CD4-positive, alpha-beta T cell (primary cell): Measurements from ENCODE around the gene FCHSD2. TPM values are rescaled to one million over a fixed set of nuclear protein-coding genes. Genes with fewer than 3 reads are reported as not detected.

Experiments
- ATAC-seq: fragments of 200-7000 bp; cut with Tn5 transposase; one replicate; pipeline ENCODE4 v1.10.0; 2022; ENCODE audit warnings: mild to moderate bottlenecking; ENCODE audit not compliant: poor library complexity
- CTCF ChIA-PET: fragments of 350-600 bp; sonication (Branson Sonifier 250); formaldehyde crosslinking; loops from one replicate; lab custom pipeline; 2021; ENCODE audit warnings: antibody characterized with exemption, inconsistent platforms; lab: Charles Lee
- POLR2A ChIA-PET: fragments of 350-600 bp; sonication (Branson Sonifier 250); formaldehyde crosslinking; loops from one replicate; lab custom pipeline; 2021; ENCODE audit warnings: antibody characterized with exemption, inconsistent platforms; lab: Charles Lee
- DNase-seq, 14 experiments: peaks; one replicate each; pipeline ENCODE4 v3.0.0-alpha.2; 2013 to 2020; ENCODE audit warnings: mixed read lengths in 2 of 14
- H3K27ac ChIP-seq, 2 donors: one replicate each; pipeline versions ENCODE4 v1.5.1 to v1.7.0; 2013; ENCODE audit warnings: low read length in 2 of 2, low read depth in 1 of 2, mild to moderate bottlenecking in 1 of 2
- H3K27me3 ChIP-seq, 2 experiments: 1 replicate in 1 of 2; 2 replicates in 1 of 2; pipeline versions ENCODE4 v1.6.1 to v1.7.0; 2013; ENCODE audit warnings: low read length in 2 of 2, control low read depth in 1 of 2, mild to moderate bottlenecking in 1 of 2, moderate library complexity in 1 of 2; ENCODE audit not compliant: insufficient read depth in 2 of 2, control insufficient read depth in 1 of 2
- H3K36me3 ChIP-seq: one replicate; pipeline ENCODE4 v1.6.1; 2013; ENCODE audit warnings: low read length, control low read depth; ENCODE audit not compliant: insufficient read depth
- H3K4me1 ChIP-seq: one replicate; pipeline ENCODE4 v1.6.1; 2013; ENCODE audit warnings: low read length, control low read depth; ENCODE audit not compliant: insufficient read depth
- H3K4me3 ChIP-seq: one replicate; pipeline ENCODE4 v1.5.1; 2013; ENCODE audit warnings: mild to moderate bottlenecking, low read length, moderate library complexity
- H3K9me3 ChIP-seq, 2 experiments: 1 replicate in 1 of 2; 2 replicates in 1 of 2; pipeline versions ENCODE4 v1.6.1 to v1.7.0; 2013; ENCODE audit warnings: low read length in 2 of 2, mild to moderate bottlenecking in 2 of 2, control low read depth in 1 of 2, moderate library complexity in 1 of 2; ENCODE audit not compliant: control insufficient read depth in 1 of 2, insufficient read depth in 1 of 2
- H3K27ac Mint-ChIP-seq: one replicate; pipeline ENCODE4 v1.8.0; 2020; ENCODE audit warnings: mixed read lengths
- H3K27me3 Mint-ChIP-seq: one replicate; pipeline ENCODE4 v1.8.0; 2021; ENCODE audit warnings: mixed read lengths
- H3K36me3 Mint-ChIP-seq: one replicate; pipeline ENCODE4 v1.8.0; 2021; ENCODE audit warnings: low read depth, mixed read lengths
- H3K4me1 Mint-ChIP-seq: one replicate; pipeline ENCODE4 v1.8.0; 2021; ENCODE audit warnings: low read depth, mixed read lengths
- H3K4me3 Mint-ChIP-seq: one replicate; pipeline ENCODE4 v1.8.0; 2020; ENCODE audit warnings: mild to moderate bottlenecking, mixed read lengths
- H3K9me3 Mint-ChIP-seq: one replicate; pipeline ENCODE4 v1.8.0; 2020; ENCODE audit warnings: mixed read lengths
- intact Hi-C, 2 experiments: fragments of 100-400 bp; cut with DNase I in 1 of 2; cut with micrococcal nuclease in 1 of 2; formaldehyde crosslinking; loops; one replicate each; pipeline versions ENCODE4 v1.15.1 to v1.9.0; 2023 to 2025; cut with DNase I, micrococcal nuclease
- total RNA-seq, 174 experiments: library from RNA in 2 of 174; stranded (reverse) in 2 of 174; gene quantifications; one replicate each; pipeline ENCODE4 v1.2.3 and lab custom pipeline; 2021 to 2026
- TF ChIP-seq, protein P1 (sequence below): fragments of 200-600 bp; IDR thresholded peaks from one replicate; pipeline ENCODE4 v1.8.0; 2022; ENCODE audit warnings: antibody characterized with exemption, mild to moderate bottlenecking

The FCHSD2 gene
- total RNA-seq, 2 experiments from 2014 or later, result 48.6 to 50.7 TPM

GRCh38 chr11:72971192-72971967 is 170.7 kb downstream of the FCHSD2 start:
- DNase-seq (no peak), ATAC-seq (no peak)
- POLR2A ChIA-PET, result no interaction called here
- no peaks in the 10 kb centered on the region for H3K27me3 ChIP-seq
- CTCF ChIA-PET, result no interaction called here
- Mint-ChIP-seq H3K4me1 (peaks cover 39% of the 10 kb centered on the region), H3K9me3 (no peaks in the 10 kb centered on the region), H3K4me3 (no peak overlapping the region), H3K27ac (no peak overlapping the region), H3K36me3 (peaks cover 46% of the 10 kb centered on the region), H3K27me3 (no peaks in the 10 kb centered on the region)
- TF ChIP-seq, protein P1, sequence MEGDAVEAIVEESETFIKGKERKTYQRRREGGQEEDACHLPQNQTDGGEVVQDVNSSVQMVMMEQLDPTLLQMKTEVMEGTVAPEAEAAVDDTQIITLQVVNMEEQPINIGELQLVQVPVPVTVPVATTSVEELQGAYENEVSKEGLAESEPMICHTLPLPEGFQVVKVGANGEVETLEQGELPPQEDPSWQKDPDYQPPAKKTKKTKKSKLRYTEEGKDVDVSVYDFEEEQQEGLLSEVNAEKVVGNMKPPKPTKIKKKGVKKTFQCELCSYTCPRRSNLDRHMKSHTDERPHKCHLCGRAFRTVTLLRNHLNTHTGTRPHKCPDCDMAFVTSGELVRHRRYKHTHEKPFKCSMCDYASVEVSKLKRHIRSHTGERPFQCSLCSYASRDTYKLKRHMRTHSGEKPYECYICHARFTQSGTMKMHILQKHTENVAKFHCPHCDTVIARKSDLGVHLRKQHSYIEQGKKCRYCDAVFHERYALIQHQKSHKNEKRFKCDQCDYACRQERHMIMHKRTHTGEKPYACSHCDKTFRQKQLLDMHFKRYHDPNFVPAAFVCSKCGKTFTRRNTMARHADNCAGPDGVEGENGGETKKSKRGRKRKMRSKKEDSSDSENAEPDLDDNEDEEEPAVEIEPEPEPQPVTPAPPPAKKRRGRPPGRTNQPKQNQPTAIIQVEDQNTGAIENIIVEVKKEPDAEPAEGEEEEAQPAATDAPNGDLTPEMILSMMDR, result no peak
- peaks cover 5% of the 10 kb centered on the region for H3K4me1 ChIP-seq
- H3K9me3 ChIP-seq, result no peaks in the 10 kb centered on the region
- intact Hi-C loops, result no loop called here
- no peak overlapping the region for H3K4me3 ChIP-seq
- no peak overlapping the region for H3K27ac ChIP-seq
- H3K36me3 ChIP-seq, result no peaks in the 10 kb centered on the region

DNA sequence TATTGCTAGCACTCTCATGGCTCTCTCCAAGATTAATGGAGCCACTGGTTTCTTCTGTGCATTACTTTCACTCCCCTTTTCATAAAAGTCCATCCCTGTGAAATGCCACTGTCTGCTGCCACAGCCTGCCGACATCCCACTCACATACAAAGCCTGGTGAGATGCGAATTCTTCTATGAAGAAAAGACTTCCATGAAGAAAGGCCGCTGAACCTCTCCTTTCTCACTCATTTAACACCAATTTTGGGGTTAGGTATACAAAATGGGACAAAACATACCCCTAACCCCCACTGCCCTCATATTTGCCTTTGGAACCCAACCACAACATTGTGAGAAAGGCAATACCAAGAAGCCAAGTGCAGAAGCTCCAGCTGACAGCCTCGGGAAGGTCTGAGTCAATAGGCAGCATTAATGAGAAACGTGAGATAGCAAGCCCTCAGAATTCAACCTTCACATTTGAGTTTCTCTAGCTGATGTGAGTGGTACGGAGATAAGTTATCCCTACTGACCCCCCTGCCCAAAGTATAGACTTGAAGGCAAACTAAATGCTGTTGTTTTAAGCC is 171.5 kb downstream of the FCHSD2 start:
- no peak overlapping the region for H3K4me3 Mint-ChIP-seq
- Histone ChIP-seq H3K4me3 (no peak overlapping the region), H3K9me3 (no peaks in the 10 kb centered on the region), H3K27me3 (no peaks in the 10 kb centered on the region), H3K4me1 (peaks cover 5% of the 10 kb centered on the region), H3K36me3 (no peaks in the 10 kb centered on the region), H3K27ac (no peak overlapping the region)
- H3K27me3 Mint-ChIP-seq, result no peaks in the 10 kb centered on the region
- TF ChIP-seq, protein P1, result no peak
- ChIA-PET POLR2A (no interaction called here), CTCF (no interaction called here)
- no peaks in the 10 kb centered on the region for H3K9me3 Mint-ChIP-seq
- peak overlapping the region; percentile 57 for H3K27ac Mint-ChIP-seq
- DNase-seq (no peak), ATAC-seq (no peak)
- intact Hi-C loops, result no loop called here
- H3K36me3 Mint-ChIP-seq, result peaks cover 43% of the 10 kb centered on the region
- H3K4me1 Mint-ChIP-seq, result peaks cover 36% of the 10 kb centered on the region

GRCh38 chr11:72969894-72970335 is 172.2 kb downstream of the FCHSD2 start:
- H3K27ac Mint-ChIP-seq, result peak overlapping the region; percentile 57
- H3K36me3 ChIP-seq, result no peaks in the 10 kb centered on the region
- intact Hi-C loops, result no loop called here
- ChIA-PET POLR2A (no interaction called here), CTCF (no interaction called here)
- peaks cover 43% of the 10 kb centered on the region for H3K36me3 Mint-ChIP-seq
- peak; percentile 44 for ATAC-seq
- H3K9me3 Mint-ChIP-seq, result no peaks in the 10 kb centered on the region
- peaks cover 5% of the 10 kb centered on the region for H3K4me1 ChIP-seq
- DNase-seq, result peak in 3 of 14 experiments; percentile 13 to 72 (median 19)
- H3K27me3 Mint-ChIP-seq, result no peaks in the 10 kb centered on the region
- H3K4me3 ChIP-seq, result no peak overlapping the region
- H3K4me1 Mint-ChIP-seq, result peaks cover 36% of the 10 kb centered on the region
- no peaks in the 10 kb centered on the region for H3K27me3 ChIP-seq
- H3K9me3 ChIP-seq, result no peaks in the 10 kb centered on the region
- peak overlapping the region in 1 of 2 donors; percentile 14 for H3K27ac ChIP-seq
- no peak overlapping the region for H3K4me3 Mint-ChIP-seq
- TF ChIP-seq, protein P1, result no peak
